ENCODE results near the gene MAST1.

- TF ChIP-seq, protein P1, sequence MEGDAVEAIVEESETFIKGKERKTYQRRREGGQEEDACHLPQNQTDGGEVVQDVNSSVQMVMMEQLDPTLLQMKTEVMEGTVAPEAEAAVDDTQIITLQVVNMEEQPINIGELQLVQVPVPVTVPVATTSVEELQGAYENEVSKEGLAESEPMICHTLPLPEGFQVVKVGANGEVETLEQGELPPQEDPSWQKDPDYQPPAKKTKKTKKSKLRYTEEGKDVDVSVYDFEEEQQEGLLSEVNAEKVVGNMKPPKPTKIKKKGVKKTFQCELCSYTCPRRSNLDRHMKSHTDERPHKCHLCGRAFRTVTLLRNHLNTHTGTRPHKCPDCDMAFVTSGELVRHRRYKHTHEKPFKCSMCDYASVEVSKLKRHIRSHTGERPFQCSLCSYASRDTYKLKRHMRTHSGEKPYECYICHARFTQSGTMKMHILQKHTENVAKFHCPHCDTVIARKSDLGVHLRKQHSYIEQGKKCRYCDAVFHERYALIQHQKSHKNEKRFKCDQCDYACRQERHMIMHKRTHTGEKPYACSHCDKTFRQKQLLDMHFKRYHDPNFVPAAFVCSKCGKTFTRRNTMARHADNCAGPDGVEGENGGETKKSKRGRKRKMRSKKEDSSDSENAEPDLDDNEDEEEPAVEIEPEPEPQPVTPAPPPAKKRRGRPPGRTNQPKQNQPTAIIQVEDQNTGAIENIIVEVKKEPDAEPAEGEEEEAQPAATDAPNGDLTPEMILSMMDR (IDR thresholded peaks at IDR 0.05; ENCODE audit: low read length): no peak
- no peak for TF ChIP-seq EZH2 (optimal IDR thresholded peaks at IDR 0.05; ENCODE audit: low read depth, low read length)
Measured at GRCh38 chr19:12800466-12800770, 37.9 kb upstream of the MAST1 start.

Data from MM.1S (cell line).